Gastrocnemius medialis (tissue), 4 donors: Measurements from ENCODE around the gene GPR85. TPM values are rescaled to one million over a fixed set of nuclear protein-coding genes. Genes with fewer than 3 reads are reported as not detected.

Experiments
- ATAC-seq, 2 donors: fragments of 150-250 bp; one replicate each; pipeline ENCODE4 v1.9.1; 2016
- DNase-seq, 2 donors: peaks; one replicate each; pipeline ENCODE4 v3.0.0-alpha.2; 2019
- H3K27ac ChIP-seq, 4 donors: fragments of 200-600 bp; sonication (generic); 1 replicate in 1 of 4; 2 replicates in 3 of 4; pipeline ENCODE4 v1.5.1; 2016 to 2018; ENCODE audit warnings: mild to moderate bottlenecking in 2 of 4, moderate library complexity in 1 of 4
- H3K27me3 ChIP-seq, 3 donors: fragments of 200-600 bp; sonication (generic) in 2 of 3; 1 replicate in 1 of 3; 2 replicates in 2 of 3; pipeline versions ENCODE4 v1.5.1 to v1.6.0; 2016 to 2019; ENCODE audit warnings: mild to moderate bottlenecking in 1 of 3, moderate library complexity in 1 of 3
- H3K36me3 ChIP-seq, 2 donors: fragments of 200-600 bp; sonication (generic) in 1 of 2; one replicate each; pipeline ENCODE4 v1.5.1; 2017 to 2018
- H3K4me1 ChIP-seq, 2 donors: fragments of 200-600 bp; sonication (generic) in 1 of 2; one replicate each; pipeline ENCODE4 v1.5.1; 2016 to 2017; ENCODE audit warnings: mild to moderate bottlenecking in 2 of 2
- H3K4me3 ChIP-seq, 4 donors: fragments of 200-600 bp; sonication (generic) in 3 of 4; 1 replicate in 1 of 4; 2 replicates in 3 of 4; pipeline ENCODE4 v1.5.1; 2016 to 2019; ENCODE audit warnings: mild to moderate bottlenecking in 2 of 4
- H3K9me3 ChIP-seq, 3 donors: fragments of 200-600 bp; sonication (generic) in 2 of 3; 1 replicate in 1 of 3; 2 replicates in 2 of 3; pipeline ENCODE4 v1.5.1; 2016 to 2019
- CTCF ChIP-seq, 5 experiments: fragments of 450-650 bp in 3 of 5; fragments of 200-600 bp in 2 of 5; sonication (generic) in 2 of 5; IDR thresholded peaks in 4 of 5; conservative IDR thresholded peaks in 1 of 5; 1 replicate in 4 of 5; 2 replicates in 1 of 5; pipeline ENCODE4 v1.5.1; 2016 to 2019; ENCODE audit warnings: antibody characterized with exemption in 5 of 5, mild to moderate bottlenecking in 3 of 5, moderate library complexity in 3 of 5
- POLR2A ChIP-seq, 2 donors: fragments of 450-650 bp; IDR thresholded peaks; one replicate each; pipeline ENCODE4 v1.6.1; 2017; ENCODE audit warnings: antibody characterized with exemption in 2 of 2, mild to moderate bottlenecking in 2 of 2, moderate library complexity in 2 of 2
- in situ Hi-C, 4 donors: fragments of 200-750 bp; cut with MboI; loops; one replicate each; pipeline versions ENCODE4 v1.15.0 to v1.8.0; 2017; ENCODE audit warnings: low sequenced_read_pairs in 4 of 4
- intact Hi-C: fragments of 100-400 bp; cut with DNase I; formaldehyde crosslinking; loops from one replicate; pipeline ENCODE4 v1.15.1; 2023; ENCODE audit warnings: low total_unique reads
- total RNA-seq, 4 donors: library from RNA; depleted of rRNA; stranded (reverse); fragments of >200 nt; gene quantifications; one replicate each; pipeline versions ENCODE4 v1.1.0 to v1.2.3, GENCODE V29; 2016

Gene GPR85
- total RNA-seq, 4 donors from 2014 or later = 0.13 to 3.1 (median 0.82) TPM; not detected in 1

- peaks cover 0 to 19% of the 10 kb centered on the region in 2 donors for H3K36me3 ChIP-seq
- in situ Hi-C loops = loop anchor here in 1 of 4 donors (25.0 kb wide), 1 partner anchor 177 kb away; a partner anchor contains a TSS
- peaks cover 8 to 9% of the 10 kb centered on the region in 2 donors for H3K4me1 ChIP-seq
- TF ChIP-seq POLR2A (IDR thresholded peaks at IDR 0.05) (no peak), CTCF (IDR thresholded peaks at IDR 0.05 in 4 of 5, conservative IDR thresholded peaks at IDR 0.05 in 1 of 5) (no peak)
- no peaks in the 10 kb centered on the region for H3K9me3 ChIP-seq
- no peak overlapping the region for H3K4me3 ChIP-seq
- ATAC-seq (no peak), DNase-seq (no peak)
- H3K27ac ChIP-seq = no peak overlapping the region
- no peaks in the 10 kb centered on the region for H3K27me3 ChIP-seq
- intact Hi-C loops = no loop called here
Measured at GRCh38 chr7:113113912-113114311, 27.3 kb upstream of the GPR85 start.

GRCh38 chr7:113109718-113110117, 23.1 kb upstream of the GPR85 start:
- TF ChIP-seq POLR2A (IDR thresholded peaks at IDR 0.05) = no peak
- TF ChIP-seq CTCF (IDR thresholded peaks at IDR 0.05 in 4 of 5, conservative IDR thresholded peaks at IDR 0.05 in 1 of 5) = no peak
- intact Hi-C loops (no loop called here), in situ Hi-C loops (loop anchor here in 1 of 4 donors (25.0 kb wide), 1 partner anchor 172 kb away; a partner anchor contains a TSS)
- peaks cover 0 to 8% of the 10 kb centered on the region in 2 donors for H3K36me3 ChIP-seq
- H3K9me3 ChIP-seq = no peaks in the 10 kb centered on the region
- ATAC-seq = no peak
- no peak for DNase-seq
- no peaks in the 10 kb centered on the region for H3K4me1 ChIP-seq
- H3K27me3 ChIP-seq = no peaks in the 10 kb centered on the region
- no peak overlapping the region for H3K27ac ChIP-seq
- no peak overlapping the region for H3K4me3 ChIP-seq

GRCh38 chr7:113100121-113100603, 13.5 kb upstream of the GPR85 start:
- Histone ChIP-seq H3K4me3 (no peak overlapping the region), H3K27ac (no peak overlapping the region), H3K36me3 (no peaks in the 10 kb centered on the region), H3K4me1 (no peaks in the 10 kb centered on the region), H3K27me3 (no peaks in the 10 kb centered on the region), H3K9me3 (no peaks in the 10 kb centered on the region)
- TF ChIP-seq POLR2A (IDR thresholded peaks at IDR 0.05) = no peak
- no peak for TF ChIP-seq CTCF (IDR thresholded peaks at IDR 0.05 in 4 of 5, conservative IDR thresholded peaks at IDR 0.05 in 1 of 5)
- intact Hi-C loops = no loop called here
- ATAC-seq (no peak), DNase-seq (no peak)
- in situ Hi-C loops = loop anchor here in 1 of 4 donors (25.0 kb wide), 1 partner anchor 163 kb away; a partner anchor contains a TSS

GRCh38 chr7:113099284-113099919, 12.8 kb upstream of the GPR85 start:
- no peaks in the 10 kb centered on the region for H3K27me3 ChIP-seq
- no peak overlapping the region for H3K4me3 ChIP-seq
- H3K36me3 ChIP-seq = no peaks in the 10 kb centered on the region
- intact Hi-C loops (loop anchor here (5.0 kb wide), 1 partner anchor 502 kb away; no protein-coding TSS in a partner anchor), in situ Hi-C loops (no loop called here)
- TF ChIP-seq CTCF (IDR thresholded peaks at IDR 0.05 in 4 of 5, conservative IDR thresholded peaks at IDR 0.05 in 1 of 5) (no peak), POLR2A (IDR thresholded peaks at IDR 0.05) (no peak)
- no peak for ATAC-seq
- H3K27ac ChIP-seq = no peak overlapping the region
- DNase-seq = no peak
- H3K9me3 ChIP-seq = no peaks in the 10 kb centered on the region
- no peaks in the 10 kb centered on the region for H3K4me1 ChIP-seq
